ENCODE measurements around the gene DNAJC28.
A peak's percentile ranks its signal among the peaks of the same experiment; 100 is the strongest.
"Not testable (repeated sequence)": the region's sequence is repeated elsewhere in the genome, so short reads cannot be mapped to it uniquely, and the experiment has no call there.

Gene DNAJC28, protein sequence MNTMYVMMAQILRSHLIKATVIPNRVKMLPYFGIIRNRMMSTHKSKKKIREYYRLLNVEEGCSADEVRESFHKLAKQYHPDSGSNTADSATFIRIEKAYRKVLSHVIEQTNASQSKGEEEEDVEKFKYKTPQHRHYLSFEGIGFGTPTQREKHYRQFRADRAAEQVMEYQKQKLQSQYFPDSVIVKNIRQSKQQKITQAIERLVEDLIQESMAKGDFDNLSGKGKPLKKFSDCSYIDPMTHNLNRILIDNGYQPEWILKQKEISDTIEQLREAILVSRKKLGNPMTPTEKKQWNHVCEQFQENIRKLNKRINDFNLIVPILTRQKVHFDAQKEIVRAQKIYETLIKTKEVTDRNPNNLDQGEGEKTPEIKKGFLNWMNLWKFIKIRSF

DNA sequence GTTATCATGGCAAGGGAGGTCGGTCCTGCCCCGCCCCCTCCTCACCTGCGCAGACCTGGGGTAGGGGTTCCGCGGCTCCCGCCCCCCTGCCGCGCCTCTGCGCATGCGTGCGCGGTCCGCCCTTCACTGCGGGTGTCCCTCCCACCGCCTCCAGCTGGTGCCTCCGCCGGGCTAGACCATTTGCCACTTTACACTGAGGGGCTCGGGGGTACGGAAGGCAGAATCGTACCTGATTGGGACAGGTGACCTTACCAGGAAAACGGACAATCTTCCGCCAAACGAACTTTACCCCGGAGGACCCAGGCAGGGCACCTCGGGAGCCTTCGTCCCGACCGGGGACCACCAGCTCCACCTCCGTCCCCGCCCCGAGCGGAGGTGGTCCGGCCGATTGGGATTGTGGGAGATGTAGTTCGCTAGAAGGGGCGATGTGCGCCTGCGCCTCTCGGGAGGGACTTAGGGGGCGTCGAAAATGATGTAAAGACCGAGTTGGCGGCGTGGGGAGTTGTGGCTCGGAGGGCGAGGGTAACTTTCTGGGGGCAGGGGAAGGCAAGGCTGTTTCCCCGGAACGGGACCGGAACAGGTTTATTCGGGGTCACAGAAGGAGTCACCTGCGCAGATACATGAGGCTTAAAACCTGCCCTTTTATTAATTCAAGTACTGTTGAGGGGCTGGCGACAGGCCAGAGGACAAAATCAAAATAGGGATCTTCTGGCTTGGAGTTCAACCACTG lies at the start of gene DNAJC28:
DNAJC28 (minus strand) TSS at position 344 of the 730 bp plus-strand sequence. CDS start 2,323 bp downstream, outside the sequence.
- peak; percentile 91 for DNase-seq

DNA sequence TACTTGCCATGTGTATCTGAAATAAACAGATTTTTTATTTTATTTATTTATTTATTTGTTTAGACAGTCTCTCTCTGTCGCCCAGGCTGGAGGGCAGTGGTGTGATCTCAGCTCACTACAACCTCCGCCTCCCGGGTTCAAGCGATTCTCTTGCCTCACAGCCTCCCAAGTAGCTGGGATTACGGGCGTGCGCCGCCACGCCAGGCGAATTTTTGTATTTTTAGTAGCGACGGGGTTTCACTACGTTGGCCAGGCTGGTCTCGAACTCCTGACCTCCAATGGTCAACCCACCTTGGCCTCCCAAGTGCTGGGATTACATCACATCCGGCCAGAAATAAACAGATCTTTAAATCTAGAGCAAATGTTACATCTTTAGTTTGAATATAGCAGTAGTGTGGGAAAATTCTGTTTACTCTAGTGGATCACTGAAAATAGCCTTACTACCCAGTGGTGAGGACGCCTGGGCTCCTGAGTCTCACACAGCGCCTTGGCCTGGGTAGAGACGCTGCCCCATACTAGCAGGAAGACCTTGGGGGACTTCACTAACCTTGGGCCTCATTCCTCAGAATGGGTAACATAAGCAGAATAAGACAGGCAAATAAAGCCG lies 49.7 kb upstream of the DNAJC28 start:
- DNase-seq = peak; percentile 33

DNA sequence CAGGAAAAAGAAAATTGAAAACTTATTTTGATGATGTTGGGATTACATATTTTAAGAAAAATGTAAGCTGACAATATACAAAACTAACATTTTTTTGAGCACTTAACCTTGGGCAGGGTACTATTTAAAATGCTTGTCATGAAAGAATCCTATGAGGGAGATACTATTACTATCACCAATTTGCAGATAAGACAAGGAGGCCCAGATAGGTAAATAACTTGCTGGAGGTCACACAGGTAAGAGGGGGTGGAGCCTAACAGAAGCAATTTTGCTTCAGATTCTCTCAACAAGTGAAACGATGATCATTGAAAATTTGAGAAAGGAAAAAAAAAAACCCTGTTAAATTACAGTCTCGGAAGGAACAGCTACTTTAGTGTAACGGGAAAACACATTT lies 49.2 kb upstream of the DNAJC28 start:
- no peak for DNase-seq

DNA sequence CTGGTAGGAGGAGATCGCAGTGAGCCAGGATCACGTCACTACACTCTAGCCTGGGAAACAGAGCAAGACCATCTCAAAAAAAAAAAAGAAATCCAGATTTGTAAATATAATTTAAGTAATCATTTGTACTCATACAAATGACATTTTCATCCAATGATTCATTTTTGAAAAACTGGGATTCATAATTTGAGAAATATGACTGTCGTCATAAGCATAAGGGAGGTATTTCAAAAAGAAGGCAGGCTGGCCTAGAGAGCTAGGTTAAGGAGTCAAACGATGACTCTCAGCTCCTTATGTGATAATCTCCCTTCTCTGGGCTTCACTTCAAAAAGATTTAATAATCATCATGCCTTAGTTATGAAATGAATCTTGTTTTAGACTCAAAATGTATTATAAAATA lies 48.1 kb upstream of the DNAJC28 start:
- no peak for DNase-seq

DNA sequence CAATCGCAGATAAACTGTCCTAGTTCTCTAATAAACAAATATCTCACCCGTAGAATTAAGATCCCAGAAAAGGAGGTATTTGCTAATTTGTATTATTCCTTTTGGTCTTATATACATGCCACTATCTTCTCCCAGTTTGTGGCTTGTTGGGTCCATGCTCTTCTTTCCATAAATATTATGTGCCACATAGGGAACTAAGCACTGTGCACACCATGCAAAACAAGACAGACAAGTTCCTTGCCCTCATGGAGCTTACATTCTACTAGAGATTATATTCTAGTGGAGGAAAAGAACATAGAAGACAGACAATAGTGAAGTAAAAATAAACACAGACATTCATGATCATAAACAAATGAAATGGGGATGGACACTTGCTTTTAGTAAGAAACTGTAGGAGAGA lies 45.7 kb upstream of the DNAJC28 start:
- DNase-seq = no peak

DNA sequence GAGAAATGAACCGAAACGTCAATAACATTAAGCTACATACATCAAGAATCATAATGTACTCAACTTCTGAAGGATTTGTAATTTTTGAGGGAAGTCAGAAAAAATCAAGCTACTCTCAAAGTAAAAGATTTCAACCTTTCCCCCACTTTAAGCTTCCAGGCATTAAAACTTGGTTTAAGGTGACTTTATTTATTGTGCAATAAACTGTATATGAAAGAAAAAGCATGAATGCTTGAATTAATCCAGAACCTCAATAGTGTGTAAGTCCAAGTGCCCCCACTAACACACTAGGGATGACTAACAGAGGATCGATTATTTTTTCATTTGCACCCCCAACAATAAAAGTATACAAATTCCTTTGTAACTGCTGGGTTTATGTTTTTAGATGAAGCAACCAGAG lies 39.5 kb upstream of the DNAJC28 start:
- DNase-seq = no peak

DNA sequence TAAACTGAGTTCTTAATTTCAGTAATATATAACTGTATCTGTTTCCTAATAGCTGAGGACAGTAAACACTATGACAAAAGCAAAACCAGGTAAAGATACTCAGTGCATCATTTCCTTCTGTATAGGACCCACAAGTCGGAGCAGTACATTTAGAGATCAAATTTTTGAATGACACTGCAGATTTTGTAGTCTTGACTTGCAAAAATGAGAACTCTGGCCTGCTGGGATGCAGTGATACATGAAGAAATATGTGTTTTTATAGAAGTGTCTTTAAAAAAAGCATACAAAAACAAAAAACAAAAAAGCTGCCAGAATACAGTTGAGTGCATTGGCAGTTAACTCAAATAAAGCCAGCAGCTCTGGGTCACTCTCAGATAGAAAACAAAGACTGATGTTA lies 31.4 kb upstream of the DNAJC28 start:
- DNase-seq = no peak

DNA sequence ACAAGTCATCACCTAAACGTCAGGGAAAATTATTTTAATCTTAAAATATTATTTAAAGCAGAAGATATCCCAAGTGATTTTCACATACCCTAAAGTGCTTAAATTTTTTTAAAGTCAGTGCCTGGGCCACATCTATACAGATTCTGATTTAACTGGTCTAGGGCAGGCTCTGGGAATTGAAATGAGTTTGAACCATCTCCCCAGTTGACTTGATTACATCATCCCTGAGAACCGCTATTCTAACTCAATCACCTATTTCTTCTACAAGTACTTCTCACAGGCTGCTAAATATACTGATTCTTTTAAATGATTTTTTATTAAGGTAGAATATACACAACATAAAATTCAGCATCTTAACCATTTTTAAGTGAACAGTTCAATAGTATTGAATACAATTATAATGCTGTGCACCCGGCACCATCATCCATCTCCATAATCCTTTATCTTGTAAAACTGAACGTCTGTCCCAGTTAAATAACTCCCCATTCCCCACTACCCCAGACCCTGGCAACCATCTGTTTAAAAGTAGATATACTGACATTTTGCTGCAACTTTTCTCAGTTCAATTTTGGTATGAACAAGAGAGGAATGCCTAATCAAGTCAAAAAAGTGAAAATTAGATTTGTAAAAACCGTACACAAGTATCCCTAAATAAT lies 30.9 kb upstream of the DNAJC28 start:
- DNase-seq = no peak

DNA sequence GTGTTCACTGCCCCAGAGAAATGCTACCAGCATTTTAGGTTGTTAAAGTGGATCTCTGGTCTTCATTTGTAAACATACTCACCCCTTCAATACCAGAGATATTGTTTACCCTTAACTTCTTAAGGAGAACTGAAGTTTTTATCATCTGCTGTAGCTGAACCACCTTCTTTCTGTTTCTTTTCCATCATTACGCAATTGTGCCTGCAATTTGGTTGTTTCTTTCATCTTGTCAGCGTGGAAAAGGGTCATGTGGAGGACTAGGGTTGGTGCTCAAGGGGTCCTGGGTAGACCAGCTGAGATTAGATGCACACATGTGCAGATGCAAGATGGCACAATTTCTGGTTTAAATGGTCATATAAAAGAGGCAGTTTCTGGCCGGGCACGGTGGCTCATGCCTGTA lies 27.4 kb upstream of the DNAJC28 start:
- DNase-seq = no peak

DNA sequence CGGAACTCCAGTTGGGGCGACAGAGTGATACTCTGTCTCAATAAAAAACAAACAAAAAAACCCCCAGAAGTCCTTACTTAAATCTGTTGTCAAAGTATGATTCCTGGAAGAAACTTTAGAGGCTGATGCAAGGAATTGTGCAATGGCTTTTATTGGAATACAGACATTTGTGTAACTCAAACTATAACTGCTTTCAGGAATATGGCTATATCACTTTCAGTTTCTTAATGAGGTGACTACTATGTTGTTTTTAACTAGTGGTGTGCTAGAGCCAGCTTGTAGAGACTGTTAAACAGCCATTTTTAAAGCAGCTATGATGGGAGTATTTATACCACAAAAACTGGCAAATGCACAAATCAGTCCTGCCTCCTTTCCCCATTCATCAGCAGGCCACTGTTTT lies 22.7 kb upstream of the DNAJC28 start:
- DNase-seq = no peak

DNA sequence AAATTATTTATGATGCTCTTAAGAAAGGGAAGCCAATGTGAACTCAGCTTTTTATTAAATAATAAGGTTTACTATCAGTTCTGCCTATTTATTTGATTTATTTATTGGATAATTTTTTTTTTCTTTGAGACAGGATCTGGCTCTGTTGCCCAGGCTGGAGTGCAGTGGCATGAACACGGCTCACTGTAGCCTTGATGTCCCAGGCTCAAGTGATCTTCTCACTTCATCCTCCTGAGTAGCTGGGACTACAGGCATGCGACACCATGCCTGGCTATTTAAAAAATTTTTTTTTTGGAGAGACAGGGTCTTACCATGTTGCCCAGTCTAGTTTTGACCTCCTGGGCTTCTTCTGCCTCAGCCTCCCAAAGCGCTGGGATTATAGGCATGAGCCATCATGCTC lies 21.0 kb upstream of the DNAJC28 start:
- DNase-seq = no peak

DNA sequence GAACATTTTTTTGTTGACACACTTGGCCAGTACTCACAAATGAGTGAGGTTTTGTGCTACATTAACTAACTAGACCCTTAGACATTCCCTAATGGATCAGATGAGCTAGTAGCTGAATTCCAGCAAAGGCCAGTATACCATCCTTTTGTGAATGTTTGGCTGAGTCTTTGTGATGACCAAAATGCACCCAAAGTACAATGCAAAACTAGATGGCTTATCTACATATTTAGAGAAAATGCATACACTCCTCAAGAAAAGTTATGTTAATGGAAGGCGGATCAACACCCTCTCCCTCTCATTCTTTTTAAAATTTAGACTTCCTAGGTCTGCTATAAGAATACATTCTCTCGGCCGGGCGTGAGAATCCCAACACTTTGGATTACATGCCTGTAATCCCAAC lies 20.1 kb upstream of the DNAJC28 start:
- no peak for DNase-seq

DNA sequence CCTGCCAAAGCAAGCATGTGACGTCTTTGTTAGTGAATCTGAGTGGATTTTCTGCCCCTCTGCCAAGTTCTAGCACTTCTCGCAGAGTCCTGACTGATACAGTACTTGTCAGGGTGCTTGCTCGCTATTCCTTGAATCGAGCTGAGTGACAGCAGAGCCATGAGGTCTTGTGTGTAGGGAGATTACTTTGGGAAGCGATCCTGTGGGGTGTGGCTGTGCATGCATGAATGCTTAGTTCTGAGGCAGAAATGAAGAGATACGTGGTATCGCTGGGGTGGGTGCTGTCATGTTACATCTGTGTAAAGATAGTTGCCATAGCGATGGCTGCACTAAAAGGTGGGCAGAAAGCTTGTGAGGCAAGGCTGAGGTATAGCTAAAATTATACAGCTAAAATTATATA lies 19.3 kb upstream of the DNAJC28 start:
- DNase-seq = no peak

DNA sequence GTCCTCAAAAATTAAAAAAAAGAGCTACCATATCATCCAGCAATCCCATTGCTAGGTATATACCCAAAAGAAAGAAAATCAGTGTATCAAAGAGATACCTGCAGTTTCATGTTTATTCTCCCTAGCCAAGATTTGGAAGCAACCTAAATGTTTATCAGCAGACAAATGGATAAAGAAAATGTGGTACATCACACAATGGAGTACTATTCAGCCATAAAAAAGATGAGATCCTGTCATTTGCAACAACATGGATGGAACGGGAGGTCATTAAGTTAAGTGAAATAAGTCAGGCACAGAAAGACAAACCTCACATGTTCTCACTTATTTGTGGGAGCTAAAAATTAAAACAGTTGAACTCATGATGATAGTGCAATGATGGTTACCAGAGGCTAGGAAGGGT lies 15.5 kb upstream of the DNAJC28 start:
- not testable (repeated sequence) for DNase-seq

DNA sequence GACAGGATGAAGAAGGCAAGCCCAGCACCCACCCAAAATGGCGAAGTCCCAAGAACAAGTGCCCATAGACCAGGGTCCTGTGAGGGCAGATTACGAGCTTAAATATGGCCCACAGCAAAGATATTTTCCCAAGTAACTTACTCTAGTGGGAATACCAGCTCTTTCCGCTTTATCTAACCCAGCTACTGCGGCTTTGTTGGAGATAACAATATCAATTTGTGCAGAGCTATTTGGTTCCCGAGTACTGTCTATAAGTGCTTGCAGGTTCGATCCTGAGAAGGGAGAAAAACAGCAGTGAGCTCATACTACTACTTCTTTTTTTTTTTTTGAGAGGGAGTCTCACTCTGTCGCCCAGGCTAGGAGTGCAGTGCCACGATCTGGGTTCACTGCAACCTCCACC lies 14.3 kb upstream of the DNAJC28 start:
- no peak for DNase-seq

DNA sequence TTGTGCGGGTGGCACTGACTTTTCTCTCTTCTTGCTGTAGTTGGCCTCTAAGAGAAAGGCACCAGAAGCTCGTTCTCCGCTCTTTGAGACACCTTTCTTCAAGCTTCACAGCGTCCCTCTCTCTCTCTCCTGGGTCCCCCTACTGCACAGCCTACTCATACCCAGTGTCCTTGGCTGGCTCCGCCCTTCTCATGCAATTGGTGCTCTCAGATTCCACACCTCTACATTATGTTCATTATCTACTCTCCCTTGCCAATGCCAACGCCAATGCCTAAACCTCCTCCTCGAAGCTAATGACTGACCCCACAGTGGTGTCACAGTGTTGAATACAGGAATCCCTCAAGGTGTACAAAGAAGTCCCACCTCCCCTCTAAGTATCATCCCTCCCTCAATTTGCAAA lies 4.8 kb upstream of the DNAJC28 start:
- DNase-seq = no peak

DNA sequence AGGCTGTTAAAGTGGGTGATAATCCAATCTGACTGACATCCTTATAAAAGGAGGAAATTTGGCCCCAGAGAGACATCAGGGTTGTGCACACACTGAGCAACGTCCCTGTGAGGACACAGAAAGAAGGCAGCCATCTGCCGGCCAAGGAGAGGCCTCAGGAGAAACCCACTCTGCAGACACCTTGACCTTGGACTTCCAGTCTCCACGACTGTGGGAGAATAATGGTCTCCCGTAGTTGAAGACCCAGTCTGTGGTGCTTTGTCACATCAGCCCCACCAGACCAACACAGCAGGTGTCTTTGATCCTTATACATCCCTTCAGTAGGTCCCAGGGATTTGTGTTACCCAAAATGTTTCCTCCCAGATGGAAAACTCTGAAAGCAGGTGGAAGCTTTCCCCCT lies 4.2 kb upstream of the DNAJC28 start:
- no peak for DNase-seq

DNA sequence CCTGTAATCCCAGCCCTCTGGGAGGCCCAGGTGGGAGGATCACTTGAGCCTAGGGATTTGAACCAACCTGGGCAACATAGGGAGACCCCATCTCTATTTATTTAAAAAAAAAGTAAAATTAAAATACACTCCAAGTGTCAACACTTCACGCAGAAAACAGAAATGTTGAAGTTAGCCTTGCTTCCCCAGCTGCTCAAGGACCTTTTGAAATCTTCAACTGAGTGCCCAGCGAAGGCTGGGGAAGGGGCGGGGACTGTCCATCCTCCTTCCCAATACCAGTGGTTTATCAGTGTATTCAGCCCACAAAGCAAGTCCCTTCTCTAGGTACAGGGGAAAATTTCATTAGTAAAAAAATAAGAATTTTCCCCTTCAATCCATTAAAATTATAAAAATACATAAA lies 2.2 kb upstream of the DNAJC28 start:
- DNase-seq = no peak

DNA sequence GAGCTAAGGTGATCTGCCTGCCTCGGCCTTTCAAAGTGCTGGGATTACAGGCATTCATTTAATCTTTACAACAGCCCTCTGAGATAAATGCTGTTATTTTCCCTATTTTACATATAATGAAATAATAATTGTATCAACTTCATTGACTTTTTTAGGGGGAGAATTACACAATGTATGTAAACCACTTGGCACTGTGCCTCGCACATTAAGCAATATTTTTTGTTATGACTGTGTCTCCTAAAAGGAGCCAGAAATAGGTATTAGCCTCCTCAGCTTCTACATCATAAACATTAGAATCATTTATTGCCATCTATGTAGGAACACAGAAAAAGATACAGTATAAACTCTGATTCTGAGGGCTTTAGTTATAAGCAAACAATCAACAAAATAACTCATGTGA lies 1.1 kb upstream of the DNAJC28 start:
- DNase-seq = no peak

DNA sequence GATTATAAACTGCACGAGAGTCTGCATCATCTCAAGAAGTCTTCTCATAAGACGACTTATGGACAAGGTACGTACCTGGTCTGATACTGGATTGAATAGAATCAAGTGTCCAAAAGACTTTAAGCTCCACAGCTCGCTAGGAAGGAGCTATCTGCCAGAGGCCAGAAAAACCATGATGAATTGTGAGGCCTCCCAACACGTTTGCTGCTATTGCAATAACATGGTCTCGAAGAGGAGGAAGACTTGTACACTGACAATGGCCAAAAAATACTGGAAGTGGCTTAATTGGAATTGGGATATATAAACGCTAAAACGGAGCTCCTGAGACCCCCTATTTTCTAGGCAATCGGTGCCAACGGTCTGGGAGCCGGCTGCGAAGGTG lies 534 bp downstream of the DNAJC28 start:
- no peak for DNase-seq

DNA sequence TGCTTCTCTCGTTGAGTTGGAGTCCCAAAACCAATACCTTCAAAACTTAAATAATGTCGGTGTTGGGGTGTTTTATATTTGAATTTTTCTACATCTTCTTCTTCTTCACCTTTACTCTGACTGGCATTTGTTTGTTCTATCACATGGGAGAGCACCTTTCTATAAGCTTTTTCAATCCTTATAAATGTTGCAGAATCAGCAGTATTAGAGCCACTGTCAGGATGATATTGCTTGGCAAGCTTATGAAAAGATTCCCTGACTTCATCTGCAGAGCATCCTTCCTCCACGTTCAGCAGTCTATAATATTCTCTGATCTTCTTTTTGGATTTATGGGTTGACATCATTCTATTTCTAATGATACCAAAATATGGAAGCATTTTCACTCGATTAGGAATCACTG lies 2.6 kb downstream of the DNAJC28 start:
- DNase-seq = no peak

DNA sequence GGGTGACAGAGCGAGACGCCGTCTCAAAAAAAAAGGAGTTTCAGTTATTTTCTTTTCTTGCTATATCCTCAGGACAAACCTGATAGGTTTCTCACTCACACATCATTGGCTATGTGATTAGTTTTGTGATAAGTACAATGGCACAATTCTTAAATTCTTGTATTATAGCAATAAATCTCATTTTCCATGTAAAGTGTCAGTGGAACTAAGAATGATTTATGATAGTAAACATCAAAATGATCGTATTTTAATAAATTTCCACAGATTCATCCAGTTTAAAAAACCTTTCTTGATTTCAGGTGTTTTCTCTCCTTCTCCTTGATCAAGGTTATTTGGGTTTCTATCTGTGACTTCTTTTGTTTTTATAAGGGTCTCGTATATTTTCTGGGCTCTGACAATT lies 3.5 kb downstream of the DNAJC28 start:
- no peak for DNase-seq

DNA sequence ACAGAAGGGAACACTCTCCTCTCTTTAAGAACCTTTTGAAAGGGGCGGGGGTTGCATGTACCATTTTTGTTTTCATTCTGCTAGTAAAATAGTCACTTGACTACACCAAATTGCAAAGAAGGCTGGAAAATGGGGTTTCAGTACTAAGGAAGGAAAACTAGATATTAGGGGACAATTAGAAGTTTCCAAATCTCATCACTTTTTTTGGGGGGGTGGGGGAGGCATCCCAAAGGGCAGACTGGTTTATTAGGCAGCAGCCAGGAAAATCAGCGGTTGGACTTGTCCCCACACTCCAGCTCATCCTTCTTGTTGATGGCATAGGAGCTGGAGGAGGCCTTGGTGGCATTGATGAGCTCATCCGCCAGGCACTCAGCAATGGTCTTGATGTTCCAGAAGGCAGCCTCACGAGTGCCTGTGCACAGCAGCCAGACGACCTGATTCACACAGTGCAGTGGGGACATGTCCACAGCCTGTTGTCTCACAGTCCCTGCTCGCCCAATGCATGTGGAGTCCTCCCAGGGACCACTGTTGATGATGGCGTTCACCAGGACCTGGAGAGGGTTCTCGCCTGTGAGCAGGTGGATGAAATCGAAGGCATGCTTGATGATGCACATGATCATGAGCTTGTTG lies 10.1 kb downstream of the DNAJC28 start:
- no peak for DNase-seq

All from DMS79 treated with DMSO at 0.1 percent for 48 hours (cell line).